ENCODE measurements around the gene TMED6.
"Not testable (repeated sequence)": the region's sequence is repeated elsewhere in the genome, so short reads cannot be mapped to it uniquely, and the experiment has no call there.

Gene TMED6

GRCh38 chr16:69296771-69297170 is 54.8 kb downstream of the TMED6 start:
- not testable (repeated sequence) for DNase-seq

GRCh38 chr16:69294051-69294450 is 57.5 kb downstream of the TMED6 start:
- DNase-seq, result no peak

DNA sequence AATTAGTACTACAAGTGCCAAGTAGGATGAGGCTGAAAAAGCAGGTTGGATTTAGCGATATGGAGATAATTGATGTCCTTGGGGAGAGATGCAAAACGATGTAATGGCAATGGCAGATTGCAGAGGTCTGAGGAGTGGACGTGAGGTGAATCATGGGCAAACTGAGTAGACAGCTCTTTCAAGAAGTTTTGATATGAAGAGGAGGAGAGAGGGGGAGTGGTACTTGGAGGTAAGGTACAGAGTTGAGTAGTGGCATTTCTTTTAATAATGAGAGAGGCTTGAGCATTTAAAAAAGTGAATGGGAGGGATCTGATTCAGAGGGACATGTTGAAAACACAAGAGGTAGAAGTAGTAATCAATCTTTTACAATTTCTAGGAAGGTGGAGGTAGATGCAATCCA is 58.2 kb downstream of the TMED6 start:
- DNase-seq, result no peak
